GM12878 (cell line): ENCODE data around the gene DNAAF5. TPM values are rescaled to one million over a fixed set of nuclear protein-coding genes. Genes with fewer than 3 reads are reported as not detected.
A peak's percentile ranks its signal among the peaks of the same experiment; 100 is the strongest.

Source experiments
- ASH2L ChIP-seq: fragments of 300-600, 200-600 bp; sonication (generic); IDR thresholded peaks from 2 replicates; pipeline ENCODE4 v1.6.1; 2017; ENCODE audit warnings: low read depth, mild to moderate bottlenecking, borderline replicate concordance
- BHLHE40 ChIP-seq, 2 experiments: fragments of 450-650 bp in 1 of 2; IDR thresholded peaks; 2 replicates each; pipeline ENCODE4 v1.6.1; 2011 to 2017; ENCODE audit warnings: low read depth in 2 of 2, borderline replicate concordance in 1 of 2, improper control_type of control experiment in 1 of 2, low read length in 1 of 2, mild to moderate bottlenecking in 1 of 2
- CBFB ChIP-seq: IDR thresholded peaks from 2 replicates; pipeline ENCODE4 v1.6.1; 2016; ENCODE audit warnings: antibody characterized with exemption, low read depth
- CHD2 ChIP-seq: IDR thresholded peaks from 2 replicates; pipeline ENCODE4 v1.6.1; 2011; ENCODE audit warnings: low read depth, low read length, improper control_type of control experiment, borderline replicate concordance
- CREB1 ChIP-seq: IDR thresholded peaks from 2 replicates; pipeline ENCODE4 v1.6.1; 2012; ENCODE audit warnings: low read depth, mild to moderate bottlenecking, inconsistent platforms
- HDGF ChIP-seq: fragments of 450-650 bp; IDR thresholded peaks from 2 replicates; pipeline ENCODE4 v1.6.1; 2016; ENCODE audit warnings: antibody characterized with exemption
- IKZF1 ChIP-seq: fragments of 450-650 bp; conservative IDR thresholded peaks from 2 replicates; pipeline ENCODE4 v1.6.1; 2017; ENCODE audit warnings: antibody characterized with exemption, mild to moderate bottlenecking
- LARP7 ChIP-seq: fragments of 450-650 bp; IDR thresholded peaks from 2 replicates; pipeline ENCODE4 v1.6.1; 2017; ENCODE audit warnings: mild to moderate bottlenecking
- MEF2B ChIP-seq: fragments of 450-650 bp; IDR thresholded peaks from 2 replicates; pipeline ENCODE4 v1.6.1; 2018; ENCODE audit warnings: mild to moderate bottlenecking, moderate library complexity; ENCODE audit not compliant: partially characterized antibody, poor library complexity, severe bottlenecking
- MXI1 ChIP-seq: fragments of 150-350 bp; IDR thresholded peaks from 2 replicates; pipeline ENCODE4 v1.6.1; 2011; ENCODE audit warnings: low read depth, mild to moderate bottlenecking, inconsistent platforms, low read length, improper control_type of control experiment
- NRF1 ChIP-seq: conservative IDR thresholded peaks from 2 replicates; pipeline ENCODE4 v1.6.1; 2011; ENCODE audit warnings: mild to moderate bottlenecking, low read depth, low read length, improper control_type of control experiment
- PAX5 ChIP-seq: IDR thresholded peaks from 2 replicates; pipeline ENCODE4 v1.6.1; 2011; ENCODE audit warnings: low read depth, low read length, borderline replicate concordance
- POLR2A ChIP-seq: IDR thresholded peaks from 2 replicates; pipeline ENCODE4 v1.6.1; 2011; ENCODE audit warnings: low read depth, mild to moderate bottlenecking, low read length
- POLR2AphosphoS2 ChIP-seq: IDR thresholded peaks from 2 replicates; pipeline ENCODE4 v1.6.1; 2011; ENCODE audit warnings: low read depth, mild to moderate bottlenecking, low read length, improper control_type of control experiment, moderate library complexity
- POLR2AphosphoS5 ChIP-seq: IDR thresholded peaks from 2 replicates; pipeline ENCODE4 v1.6.1; 2011; ENCODE audit warnings: mild to moderate bottlenecking, low read length, inconsistent platforms
- POU2F2 ChIP-seq: IDR thresholded peaks from 3 replicates; pipeline ENCODE4 v1.6.1; 2011; ENCODE audit warnings: low read depth, mild to moderate bottlenecking, low read length, borderline replicate concordance
- SRF ChIP-seq, 2 experiments: IDR thresholded peaks; 2 replicates each; pipeline ENCODE4 v1.6.1; 2011; ENCODE audit warnings: low read depth in 2 of 2, low read length in 2 of 2, mild to moderate bottlenecking in 1 of 2, moderate library complexity in 1 of 2
- STAT1 ChIP-seq: fragments of 450-650 bp; conservative IDR thresholded peaks from 2 replicates; pipeline ENCODE4 v1.6.1; 2014; ENCODE audit warnings: antibody characterized with exemption, mild to moderate bottlenecking
- TAF1 ChIP-seq: IDR thresholded peaks from 2 replicates; pipeline ENCODE4 v1.6.1; 2011; ENCODE audit warnings: mild to moderate bottlenecking, low read depth, low read length, borderline replicate concordance
- TCF3 ChIP-seq: IDR thresholded peaks from 2 replicates; pipeline ENCODE4 v1.6.1; 2012; ENCODE audit warnings: low read depth, mild to moderate bottlenecking, low read length, borderline replicate concordance; ENCODE audit not compliant: insufficient read depth
- YBX1 ChIP-seq: fragments of 450-650 bp; IDR thresholded peaks from 2 replicates; pipeline ENCODE4 v1.6.1; 2016; ENCODE audit warnings: antibody characterized with exemption
- YY1 ChIP-seq: IDR thresholded peaks from 2 replicates; pipeline ENCODE4 v1.6.1; 2011; ENCODE audit warnings: low read depth, mild to moderate bottlenecking, low read length
- ZNF24 ChIP-seq: fragments of 450-650 bp; IDR thresholded peaks from 2 replicates; pipeline ENCODE4 v1.6.1; 2017; ENCODE audit warnings: antibody characterized with exemption, mild to moderate bottlenecking
- ZZZ3 ChIP-seq: IDR thresholded peaks from 2 replicates; pipeline ENCODE4 v1.6.1; 2011; ENCODE audit warnings: low read depth; ENCODE audit not compliant: control insufficient read depth, insufficient read length
- polyA plus RNA-seq, 11 experiments: library from polyadenylated mRNA; depleted of rRNA in 4 of 11; unstranded in 6 of 11; stranded (reverse) in 5 of 11; fragments of >200 nt; fragmentation: Nextera tagmentation in 4 of 11; fragmentation: Illumina TruSeq in 1 of 11; extraction: Ambion mirVana in 4 of 11; extraction: Trizol in 1 of 11; gene quantifications; 1 replicate in 1 of 11; 2 replicates in 10 of 11; pipeline versions ENCODE4 v1.2.1 to v1.2.3, GENCODE V29; 2011 to 2016; ENCODE audit warnings: inconsistent platforms in 2 of 11, missing spikeins in 2 of 11, low read depth in 1 of 11
- total RNA-seq, 4 experiments: library from RNA; depleted of rRNA in 3 of 4; stranded (reverse); fragments of >200 nt in 3 of 4; fragmentation: Illumina TruSeq in 1 of 4; extraction: Trizol in 1 of 4; gene quantifications; 2 replicates each; pipeline versions ENCODE4 v1.2.1 to v1.2.3, GENCODE V29; 2013 to 2021
- TF ChIP-seq, protein P1 (sequence below): fragments of 450-650 bp; IDR thresholded peaks from 2 replicates; pipeline ENCODE4 v1.6.1; 2016; ENCODE audit warnings: mild to moderate bottlenecking, moderate library complexity, borderline replicate concordance
- TF ChIP-seq, protein P2 (sequence below): fragments of 150-350 bp; IDR thresholded peaks from 2 replicates; pipeline ENCODE4 v1.6.1; 2014; ENCODE audit warnings: mild to moderate bottlenecking, low read depth, low read length

Gene DNAAF5
- total and polyA plus RNA-seq, 10 of the 15 experiments (the other 5 are each of a cell fraction or from before 2014, with no cell fraction given) = 1.8 to 38.3 (median 9.2) TPM

DNA sequence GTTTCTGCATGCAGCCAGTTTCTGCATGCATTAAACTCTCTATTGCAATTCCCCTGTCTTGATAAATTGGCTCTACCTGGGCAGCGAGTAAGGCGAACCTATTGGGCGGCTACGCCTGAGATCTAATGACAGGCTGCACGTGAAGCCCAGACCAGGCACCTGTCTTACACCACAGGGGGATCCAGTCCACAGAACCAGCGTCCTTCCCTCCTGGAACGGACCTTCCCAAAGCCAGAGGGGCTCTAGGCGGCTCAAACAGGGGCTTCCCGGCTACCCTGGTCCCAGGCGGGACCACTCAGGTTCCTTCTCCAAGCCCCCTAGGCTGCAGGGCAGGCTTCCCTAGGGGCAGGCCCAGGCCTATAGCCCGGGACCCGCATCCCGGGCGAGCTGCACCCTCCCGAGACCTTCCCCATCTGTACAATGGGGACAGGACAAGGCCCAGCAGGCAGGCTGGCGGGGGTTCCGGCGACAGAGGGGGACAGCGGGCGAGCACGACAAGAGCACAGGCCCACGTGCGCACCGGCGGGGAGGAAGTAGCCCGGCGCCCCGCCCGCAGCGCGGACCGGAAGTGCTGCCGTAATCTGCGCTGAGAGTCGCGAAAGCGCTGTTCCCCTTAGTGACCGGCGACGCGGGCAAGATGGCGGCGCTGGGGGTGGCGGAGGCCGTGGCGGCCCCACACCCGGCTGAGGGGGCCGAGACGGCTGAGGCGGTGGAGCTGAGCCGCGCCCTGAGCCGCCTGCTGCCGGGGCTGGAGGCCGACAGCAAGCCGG lies at the start of gene DNAAF5 (continued):
- TF ChIP-seq TAF1 (peak; percentile 89), TCF3 (0 out of 2 replicates have a peak, but pooled peaks have one; percentile 23), POLR2AphosphoS5 (peak; percentile 52), HDGF (0 out of 2 replicates have a peak, but pooled peaks have one; percentile 45), ZNF24 (no peak), CBFB (no peak), YBX1 (no peak), CREB1 (peak; percentile 48), SRF (IDR thresholded peaks at IDR 0.05; ENCODE audit: low read depth in 2 of 2, low read length in 2 of 2) (0 out of 4 replicates have a peak, but pooled peaks of 1 of the 2 experiments have one; percentile 30), PAX5 (0 out of 2 replicates have a peak, but pooled peaks have one; percentile 9), POLR2AphosphoS2 (0 out of 2 replicates have a peak, but pooled peaks have one; percentile 43), MXI1 (peak; percentile 99), BHLHE40 (IDR thresholded peaks at IDR 0.05; ENCODE audit: borderline replicate concordance in 1 of 2, low read depth in 2 of 2, low read length in 1 of 2) (peak; percentile 74 to 94; a peak in 3 of 4 replicates), STAT1 (no peak), LARP7 (peak; percentile 89), IKZF1 (peak; percentile 80), MEF2B (peak; percentile 28), ZZZ3 (no peak), POLR2A (peak; percentile 85), POU2F2 (0 out of 3 replicates have a peak, but pooled peaks have one; percentile 27), YY1 (peak; percentile 99), ASH2L (no peak), CHD2 (peak; percentile 78), NRF1 (0 out of 2 replicates have a peak, but pooled peaks have one; percentile 8)
- TF ChIP-seq, protein P1, sequence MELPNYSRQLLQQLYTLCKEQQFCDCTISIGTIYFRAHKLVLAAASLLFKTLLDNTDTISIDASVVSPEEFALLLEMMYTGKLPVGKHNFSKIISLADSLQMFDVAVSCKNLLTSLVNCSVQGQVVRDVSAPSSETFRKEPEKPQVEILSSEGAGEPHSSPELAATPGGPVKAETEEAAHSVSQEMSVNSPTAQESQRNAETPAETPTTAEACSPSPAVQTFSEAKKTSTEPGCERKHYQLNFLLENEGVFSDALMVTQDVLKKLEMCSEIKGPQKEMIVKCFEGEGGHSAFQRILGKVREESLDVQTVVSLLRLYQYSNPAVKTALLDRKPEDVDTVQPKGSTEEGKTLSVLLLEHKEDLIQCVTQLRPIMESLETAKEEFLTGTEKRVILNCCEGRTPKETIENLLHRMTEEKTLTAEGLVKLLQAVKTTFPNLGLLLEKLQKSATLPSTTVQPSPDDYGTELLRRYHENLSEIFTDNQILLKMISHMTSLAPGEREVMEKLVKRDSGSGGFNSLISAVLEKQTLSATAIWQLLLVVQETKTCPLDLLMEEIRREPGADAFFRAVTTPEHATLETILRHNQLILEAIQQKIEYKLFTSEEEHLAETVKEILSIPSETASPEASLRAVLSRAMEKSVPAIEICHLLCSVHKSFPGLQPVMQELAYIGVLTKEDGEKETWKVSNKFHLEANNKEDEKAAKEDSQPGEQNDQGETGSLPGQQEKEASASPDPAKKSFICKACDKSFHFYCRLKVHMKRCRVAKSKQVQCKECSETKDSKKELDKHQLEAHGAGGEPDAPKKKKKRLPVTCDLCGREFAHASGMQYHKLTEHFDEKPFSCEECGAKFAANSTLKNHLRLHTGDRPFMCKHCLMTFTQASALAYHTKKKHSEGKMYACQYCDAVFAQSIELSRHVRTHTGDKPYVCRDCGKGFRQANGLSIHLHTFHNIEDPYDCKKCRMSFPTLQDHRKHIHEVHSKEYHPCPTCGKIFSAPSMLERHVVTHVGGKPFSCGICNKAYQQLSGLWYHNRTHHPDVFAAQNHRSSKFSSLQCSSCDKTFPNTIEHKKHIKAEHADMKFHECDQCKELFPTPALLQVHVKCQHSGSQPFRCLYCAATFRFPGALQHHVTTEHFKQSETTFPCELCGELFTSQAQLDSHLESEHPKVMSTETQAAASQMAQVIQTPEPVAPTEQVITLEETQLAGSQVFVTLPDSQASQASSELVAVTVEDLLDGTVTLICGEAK = peak; percentile 91
- TF ChIP-seq, protein P2, sequence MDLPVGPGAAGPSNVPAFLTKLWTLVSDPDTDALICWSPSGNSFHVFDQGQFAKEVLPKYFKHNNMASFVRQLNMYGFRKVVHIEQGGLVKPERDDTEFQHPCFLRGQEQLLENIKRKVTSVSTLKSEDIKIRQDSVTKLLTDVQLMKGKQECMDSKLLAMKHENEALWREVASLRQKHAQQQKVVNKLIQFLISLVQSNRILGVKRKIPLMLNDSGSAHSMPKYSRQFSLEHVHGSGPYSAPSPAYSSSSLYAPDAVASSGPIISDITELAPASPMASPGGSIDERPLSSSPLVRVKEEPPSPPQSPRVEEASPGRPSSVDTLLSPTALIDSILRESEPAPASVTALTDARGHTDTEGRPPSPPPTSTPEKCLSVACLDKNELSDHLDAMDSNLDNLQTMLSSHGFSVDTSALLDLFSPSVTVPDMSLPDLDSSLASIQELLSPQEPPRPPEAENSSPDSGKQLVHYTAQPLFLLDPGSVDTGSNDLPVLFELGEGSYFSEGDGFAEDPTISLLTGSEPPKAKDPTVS = no peak
